DOHH2 (cell line): Measurements from ENCODE around the gene PHACTR1.

Experiments used
- CTCF ChIP-seq: fragments of 200-600 bp; sonication (generic); IDR thresholded peaks from one replicate; pipeline ENCODE4 v1.5.1; 2014; ENCODE audit warnings: antibody characterized with exemption, mild to moderate bottlenecking, low read depth, low read length; ENCODE audit not compliant: poor library complexity, severe bottlenecking
- EZH2phosphoT487 ChIP-seq: fragments of 200-600 bp; sonication (generic); IDR thresholded peaks from 2 replicates; pipeline ENCODE4 v1.6.1; 2017; ENCODE audit warnings: borderline replicate concordance, mild to moderate bottlenecking, antibody characterized with exemption, low read length, moderate library complexity, mixed read lengths

- TF ChIP-seq CTCF = no peak
- TF ChIP-seq EZH2phosphoT487 = no peak
These were observed 18.3 kb upstream of the PHACTR1 start for GRCh38 chr6:12698298-12698697.
